Smooth muscle cell (in vitro differentiated cells): ENCODE data around the gene SMAD7. TPM values are rescaled to one million over a fixed set of nuclear protein-coding genes. Genes with fewer than 3 reads are reported as not detected.

Source experiments
- DNase-seq: peaks from one replicate; lab custom pipeline; 2025; ENCODE audit not compliant: unreplicated experiment; lab: John Stamatoyannopoulos, UW
- H2AFZ ChIP-seq: fragments of 200-600 bp; sonication (generic); 2 replicates; pipeline ENCODE4 v1.6.0; 2016; ENCODE audit warnings: antibody characterized with exemption, low read depth, mild to moderate bottlenecking
- H3F3A ChIP-seq: fragments of 200-600 bp; sonication (generic); 2 replicates; pipeline ENCODE4 v1.6.0; 2017; ENCODE audit warnings: antibody characterized with exemption, low read depth
- H3K27ac ChIP-seq: fragments of 200-600 bp; sonication (generic); 2 replicates; pipeline ENCODE4 v1.5.1; 2016; ENCODE audit warnings: low read depth, mild to moderate bottlenecking
- H3K27me3 ChIP-seq: fragments of 200-600 bp; sonication (generic); 2 replicates; pipeline ENCODE4 v1.6.1; 2016; ENCODE audit warnings: low read depth, mild to moderate bottlenecking
- H3K36me3 ChIP-seq: fragments of 200-600 bp; sonication (generic); 2 replicates; pipeline ENCODE4 v1.5.1; 2016; ENCODE audit warnings: low read depth
- H3K4me1 ChIP-seq: fragments of 200-600 bp; sonication (generic); 2 replicates; pipeline ENCODE4 v1.5.1; 2016; ENCODE audit warnings: low read depth
- H3K4me2 ChIP-seq: fragments of 200-600 bp; sonication (generic); 2 replicates; pipeline ENCODE4 v1.6.0; 2016; ENCODE audit warnings: mild to moderate bottlenecking
- H3K4me3 ChIP-seq: fragments of 200-600 bp; sonication (generic); 2 replicates; pipeline ENCODE4 v1.5.1; 2016; ENCODE audit warnings: mild to moderate bottlenecking
- H3K79me2 ChIP-seq: fragments of 200-600 bp; sonication (generic); 2 replicates; pipeline ENCODE4 v1.6.0; 2016; ENCODE audit warnings: low read depth, mild to moderate bottlenecking
- H3K9ac ChIP-seq: fragments of 200-600 bp; sonication (generic); 2 replicates; pipeline ENCODE4 v1.6.0; 2016; ENCODE audit warnings: low read depth
- H3K9me3 ChIP-seq: fragments of 200-600 bp; sonication (generic); replicated peaks from 2 replicates; pipeline ENCODE4 v1.5.1; 2016; ENCODE audit warnings: low read depth
- H4K20me1 ChIP-seq: fragments of 200-600 bp; sonication (generic); 2 replicates; pipeline ENCODE4 v1.6.0; 2016; ENCODE audit warnings: low read depth
- CTCF ChIP-seq: fragments of 200-600 bp; sonication (generic); IDR thresholded peaks from 2 replicates; pipeline ENCODE4 v1.5.1; 2017; ENCODE audit warnings: borderline replicate concordance, mild to moderate bottlenecking, antibody characterized with exemption; ENCODE audit not compliant: insufficient read depth, poor library complexity, severe bottlenecking
- WGBS: methylation state at CpG from one replicate; pipeline ENCODE4 v1.1.7; 2016; ENCODE audit warnings: low lambda C conversion rate; 5-methylcytosine and 5-hydroxymethylcytosine counted together
- polyA plus RNA-seq: library from polyadenylated mRNA; unstranded; fragments of >200 nt; fragmentation: Nextera tagmentation; extraction: Ambion mirVana; gene quantifications from 2 replicates; pipeline ENCODE4 v1.2.1, GENCODE V29; 2016
- total RNA-seq: library from RNA; depleted of rRNA; stranded (reverse); fragments of >200 nt; gene quantifications from 2 replicates; pipeline ENCODE4 v1.2.3, GENCODE V29; 2014

SMAD7 gene
- total and polyA plus RNA-seq, 2 experiments from 2014 or later = 114 to 134 TPM

GRCh38 chr18:48887905-48888772 is 62.6 kb downstream of the SMAD7 start:
- no peaks in the 10 kb centered on the region for H3K27me3 ChIP-seq
- H3K4me2 ChIP-seq = no peak overlapping the region
- TF ChIP-seq CTCF = no peak

GRCh38 chr18:48887294-48887904 is 63.4 kb downstream of the SMAD7 start:
- Histone ChIP-seq H3K9ac (no peak overlapping the region), H3K27me3 (no peaks in the 10 kb centered on the region), H2AFZ (no peak overlapping the region)

More at GRCh38 chr18:48887905-48888772, 62.6 kb downstream of the SMAD7 start:
- Histone ChIP-seq H3K4me1 (peaks cover under 1% of the 10 kb centered on the region), H4K20me1 (no peaks in the 10 kb centered on the region), H3K9me3 (no peaks in the 10 kb centered on the region), H3K36me3 (no peaks in the 10 kb centered on the region), H3K27ac (no peak overlapping the region), H3K79me2 (peaks cover 25% of the 10 kb centered on the region), H2AFZ (no peak overlapping the region), H3K9ac (no peak overlapping the region), H3F3A (no peaks in the 10 kb centered on the region), H3K4me3 (no peak overlapping the region)
- WGBS = 91% methylated on average over 18 of the region's 18 CpGs
- DNase-seq = no peak

GRCh38 chr18:48886520-48887293 is 64.1 kb downstream of the SMAD7 start:
- H3F3A ChIP-seq = peaks cover 12% of the 10 kb centered on the region
- no peak overlapping the region for H3K4me3 ChIP-seq
- H3K36me3 ChIP-seq = no peaks in the 10 kb centered on the region
- no peak for TF ChIP-seq CTCF
- no peak overlapping the region for H3K27ac ChIP-seq
- WGBS = 87% methylated on average over 8 of the region's 8 CpGs
- H3K9me3 ChIP-seq = no peaks in the 10 kb centered on the region
- H3K27me3 ChIP-seq = no peaks in the 10 kb centered on the region
- no peaks in the 10 kb centered on the region for H3K4me1 ChIP-seq
- DNase-seq = no peak
- no peaks in the 10 kb centered on the region for H4K20me1 ChIP-seq
- H3K9ac ChIP-seq = no peak overlapping the region
- no peak overlapping the region for H3K4me2 ChIP-seq
- H3K79me2 ChIP-seq = peaks cover 33% of the 10 kb centered on the region
- no peak overlapping the region for H2AFZ ChIP-seq

More at GRCh38 chr18:48887294-48887904, 63.4 kb downstream of the SMAD7 start:
- no peaks in the 10 kb centered on the region for H3K36me3 ChIP-seq
- H3F3A ChIP-seq = peaks cover 5% of the 10 kb centered on the region
- no peak for DNase-seq
- no peaks in the 10 kb centered on the region for H4K20me1 ChIP-seq
- H3K4me2 ChIP-seq = no peak overlapping the region
- H3K79me2 ChIP-seq = peaks cover 29% of the 10 kb centered on the region
- H3K4me3 ChIP-seq = no peak overlapping the region
- H3K9me3 ChIP-seq = no peaks in the 10 kb centered on the region
- H3K27ac ChIP-seq = no peak overlapping the region
- no peaks in the 10 kb centered on the region for H3K4me1 ChIP-seq
- TF ChIP-seq CTCF = no peak
- WGBS = 96% methylated on average over 12 of the region's 12 CpGs
